Activated T-helper 2 cell treated with anti-CD3 and anti-CD28 coated beads, Interferon-gamma antibody, Interleukin-2, Interleukin-4, amounts not matched to agents 10 μg/mL and 5 μg/mL and 100 μg/mL, durations not matched to agents 14 hours and 24 hours and 36 hours (primary cell): ENCODE measurements around the gene AMIGO3. TPM values are rescaled to one million over a fixed set of nuclear protein-coding genes. Genes with fewer than 3 reads are reported as not detected.

Experiments used
- DNase-seq: peaks from one replicate; pipeline ENCODE4 v3.0.0; 2021; ENCODE audit warnings: low spot score
- H3K27ac Mint-ChIP-seq: one replicate; pipeline ENCODE4 v1.8.0; 2021; ENCODE audit warnings: mixed read lengths
- H3K27me3 Mint-ChIP-seq: one replicate; pipeline ENCODE4 v1.8.0; 2021; ENCODE audit warnings: low read depth, mixed read lengths
- H3K36me3 Mint-ChIP-seq: one replicate; pipeline ENCODE4 v1.8.0; 2021; ENCODE audit warnings: low read depth, mixed read lengths
- H3K4me1 Mint-ChIP-seq: one replicate; pipeline ENCODE4 v1.8.0; 2021; ENCODE audit warnings: low read depth, mixed read lengths
- H3K4me3 Mint-ChIP-seq: one replicate; pipeline ENCODE4 v1.8.0; 2021; ENCODE audit warnings: low read depth, mild to moderate bottlenecking, moderate library complexity, mixed read lengths
- H3K9me3 Mint-ChIP-seq: one replicate; pipeline ENCODE4 v1.8.0; 2021; ENCODE audit warnings: mixed read lengths
- intact Hi-C: fragments of 100-400 bp; cut with micrococcal nuclease; formaldehyde crosslinking; loops from one replicate; pipeline ENCODE4 v1.15.1; 2023
- total RNA-seq: library from RNA; stranded (reverse); gene quantifications from 2 replicates; pipeline ENCODE4 v1.2.3, GENCODE V29; 2022

The AMIGO3 gene
- total RNA-seq, 1 donor from 2014 or later = not detected

DNA sequence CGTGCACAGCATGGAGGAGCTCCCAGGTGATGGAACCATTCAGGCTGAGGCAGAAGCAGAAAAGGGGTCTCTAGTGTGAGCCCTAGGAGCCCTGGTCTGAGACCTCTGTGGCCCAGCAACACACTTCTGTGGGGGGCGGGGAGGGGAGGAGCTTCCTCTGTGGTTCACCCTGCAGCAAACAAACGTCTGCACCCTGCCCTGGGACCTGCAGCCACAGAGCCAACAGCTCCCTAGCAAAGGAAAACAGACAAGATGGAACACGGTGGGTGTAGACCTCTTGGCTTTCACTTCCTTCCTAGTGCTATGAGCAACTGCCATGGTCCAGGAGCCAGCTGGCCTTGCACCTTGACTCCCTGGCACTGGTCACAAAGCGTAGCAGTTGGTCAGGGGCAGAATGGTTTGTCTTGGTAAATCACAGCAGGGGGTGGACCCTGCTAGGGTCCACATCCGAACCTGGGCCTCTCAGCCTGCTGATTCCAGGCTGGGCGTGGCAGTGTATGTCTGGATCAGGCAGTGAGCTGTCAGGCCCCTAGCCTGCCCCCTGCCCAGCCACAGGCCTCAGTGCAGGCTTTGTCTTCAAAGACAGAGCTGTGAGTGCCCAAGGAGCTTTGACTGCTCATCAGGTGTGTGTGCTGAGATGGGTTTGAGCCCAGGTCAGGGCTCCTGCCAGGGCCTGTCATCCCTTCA, 6.7 kb downstream of the AMIGO3 start:
- no peaks in the 10 kb centered on the region for H3K9me3 Mint-ChIP-seq
- intact Hi-C loops = no loop called here
- H3K4me1 Mint-ChIP-seq = peaks cover 12% of the 10 kb centered on the region
- H3K27ac Mint-ChIP-seq = no peak overlapping the region
- H3K27me3 Mint-ChIP-seq = no peaks in the 10 kb centered on the region
- peaks cover 7% of the 10 kb centered on the region for H3K36me3 Mint-ChIP-seq
- no peak overlapping the region for H3K4me3 Mint-ChIP-seq
- no peak for DNase-seq

DNA sequence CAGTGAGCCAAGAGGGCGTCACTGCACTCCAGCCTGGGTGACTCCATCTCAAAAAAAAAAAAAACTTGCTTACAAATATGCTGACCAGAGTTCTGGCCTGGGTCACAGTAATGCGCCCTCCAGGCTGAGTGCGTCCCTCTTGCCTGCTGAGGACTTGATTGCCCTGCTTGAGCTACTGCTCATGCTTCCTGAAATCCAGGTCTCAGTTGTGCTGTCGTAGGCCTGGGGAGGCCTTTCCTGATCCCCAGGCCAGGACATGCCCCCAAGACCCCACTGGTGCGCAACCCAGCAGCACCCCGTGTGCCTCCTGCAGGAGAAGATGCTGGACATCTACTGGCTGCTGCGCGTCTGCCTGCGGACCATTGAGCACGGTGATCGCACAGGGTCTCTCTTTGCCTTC, 7.3 kb downstream of the AMIGO3 start:
- Mint-ChIP-seq H3K27ac (no peak overlapping the region), H3K4me1 (peaks cover 12% of the 10 kb centered on the region), H3K4me3 (no peak overlapping the region), H3K36me3 (peaks cover 11% of the 10 kb centered on the region), H3K27me3 (no peaks in the 10 kb centered on the region), H3K9me3 (no peaks in the 10 kb centered on the region)
- intact Hi-C loops = no loop called here
- no peak for DNase-seq

- intact Hi-C loops = no loop called here
- Mint-ChIP-seq H3K27ac (no peak overlapping the region), H3K36me3 (peaks cover 17% of the 10 kb centered on the region), H3K4me3 (no peak overlapping the region), H3K27me3 (no peaks in the 10 kb centered on the region), H3K9me3 (no peaks in the 10 kb centered on the region), H3K4me1 (peaks cover 12% of the 10 kb centered on the region)
- DNase-seq = no peak
These were observed 8.0 kb downstream of the AMIGO3 start for GRCh38 chr3:49711489-49711888.

DNA sequence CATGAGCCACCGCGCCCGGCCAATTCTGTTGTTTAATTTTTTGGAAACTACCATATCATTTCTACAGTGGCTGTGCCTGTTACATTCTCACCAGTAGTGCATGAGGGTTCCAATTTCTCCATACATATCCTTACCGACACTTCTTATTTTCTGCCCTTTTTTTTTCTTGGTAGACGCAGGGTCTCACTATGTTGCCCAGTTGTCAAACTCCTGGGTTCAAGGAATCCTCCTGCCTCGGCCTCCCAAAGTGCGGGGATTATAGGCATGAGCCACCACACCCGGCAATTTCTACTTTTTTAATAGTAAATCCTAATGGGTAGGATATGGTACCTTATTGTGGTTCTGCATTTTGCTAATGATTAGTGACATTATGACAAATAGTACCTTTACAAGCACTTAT, 9.6 kb downstream of the AMIGO3 start:
- Mint-ChIP-seq H3K27me3 (no peaks in the 10 kb centered on the region), H3K4me1 (peaks cover 12% of the 10 kb centered on the region), H3K9me3 (no peaks in the 10 kb centered on the region), H3K36me3 (peaks cover 17% of the 10 kb centered on the region), H3K4me3 (no peak overlapping the region), H3K27ac (no peak overlapping the region)
- no peak for DNase-seq
- intact Hi-C loops = no loop called here

DNA sequence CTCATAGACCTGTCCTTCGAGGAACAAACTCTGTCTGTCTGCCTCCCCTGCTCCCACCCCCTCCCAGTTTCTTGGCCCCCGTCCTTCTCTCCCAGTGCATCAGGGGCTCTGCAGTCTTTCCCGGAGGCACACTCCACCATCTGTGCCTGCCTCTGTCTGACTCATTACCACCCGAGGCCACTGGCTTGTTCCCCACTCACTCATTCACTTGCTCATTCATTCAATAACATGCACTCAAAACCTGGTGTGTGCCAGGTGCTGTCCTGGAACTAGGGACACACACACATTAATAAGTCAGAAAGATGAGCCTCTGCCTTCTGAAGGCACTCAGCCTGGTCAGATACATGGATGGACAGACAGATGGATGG, 12.4 kb downstream of the AMIGO3 start:
- Mint-ChIP-seq H3K27ac (no peak overlapping the region), H3K4me3 (no peak overlapping the region), H3K4me1 (peaks cover 6% of the 10 kb centered on the region), H3K27me3 (no peaks in the 10 kb centered on the region), H3K9me3 (no peaks in the 10 kb centered on the region), H3K36me3 (peaks cover 25% of the 10 kb centered on the region)
- intact Hi-C loops = no loop called here
- DNase-seq = no peak

DNA sequence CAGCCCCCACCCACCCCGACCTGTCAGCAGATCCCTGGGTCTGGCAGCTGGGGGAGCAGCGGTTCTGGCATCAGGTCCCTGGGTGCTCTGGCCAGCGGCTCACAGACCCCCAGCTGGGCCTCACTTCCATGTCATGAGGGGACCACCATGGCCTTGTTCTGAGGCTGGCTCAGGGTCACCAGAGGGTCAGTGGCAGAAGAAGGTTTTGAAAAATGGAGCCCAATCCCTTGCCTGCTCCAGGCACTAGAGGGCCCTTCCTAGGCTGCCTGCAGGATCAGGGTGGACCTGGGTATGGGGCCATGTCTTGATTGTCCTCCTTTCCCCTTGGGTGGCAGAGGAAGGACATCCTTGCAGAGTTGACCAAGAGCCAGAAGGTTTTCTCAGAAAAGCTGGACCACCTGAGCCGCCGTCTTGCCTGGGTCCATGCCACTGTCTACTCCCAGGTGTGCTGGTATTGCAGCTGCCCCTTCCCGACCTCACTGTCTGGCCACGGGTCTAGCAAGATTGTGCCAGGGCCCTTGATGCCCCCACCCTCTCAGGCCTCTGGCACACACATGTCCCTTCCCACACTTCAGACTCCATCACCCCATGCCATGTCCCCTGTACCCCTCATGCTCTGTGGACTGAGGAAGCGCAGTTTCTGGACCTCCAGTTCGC, 12.9 kb downstream of the AMIGO3 start:
- Mint-ChIP-seq H3K9me3 (no peaks in the 10 kb centered on the region), H3K27me3 (no peaks in the 10 kb centered on the region), H3K36me3 (peaks cover 25% of the 10 kb centered on the region), H3K4me1 (peaks cover 4% of the 10 kb centered on the region), H3K27ac (no peak overlapping the region), H3K4me3 (no peak overlapping the region)
- no peak for DNase-seq
- intact Hi-C loops = no loop called here

GRCh38 chr3:49705390-49705960, 14.0 kb downstream of the AMIGO3 start:
- intact Hi-C loops = no loop called here
- no peaks in the 10 kb centered on the region for H3K9me3 Mint-ChIP-seq
- DNase-seq = no peak
- H3K36me3 Mint-ChIP-seq = peaks cover 21% of the 10 kb centered on the region
- H3K27ac Mint-ChIP-seq = no peak overlapping the region
- no peak overlapping the region for H3K4me3 Mint-ChIP-seq
- H3K4me1 Mint-ChIP-seq = no peaks in the 10 kb centered on the region
- no peaks in the 10 kb centered on the region for H3K27me3 Mint-ChIP-seq

DNA sequence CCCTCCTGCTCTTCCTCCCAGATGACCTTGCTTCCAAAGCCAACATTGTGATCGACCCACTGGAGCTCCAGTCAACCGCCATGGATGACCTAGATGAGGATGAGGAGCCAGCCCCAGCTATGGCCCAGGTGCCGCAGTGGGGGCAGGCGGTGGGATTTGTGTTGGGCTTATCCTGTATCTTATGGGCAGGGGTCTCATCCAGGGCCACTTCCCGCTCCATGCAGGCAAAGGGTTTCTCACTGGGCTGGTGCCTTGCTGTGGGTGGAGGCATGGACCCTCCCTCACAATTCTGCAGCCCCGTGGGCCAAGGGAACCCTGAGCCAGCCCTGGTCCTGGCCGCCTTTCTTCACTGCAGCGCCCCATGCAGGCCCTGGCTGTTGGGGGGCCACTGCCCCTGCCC, 14.9 kb downstream of the AMIGO3 start:
- intact Hi-C loops = no loop called here
- no peaks in the 10 kb centered on the region for H3K9me3 Mint-ChIP-seq
- no peak for DNase-seq
- no peak overlapping the region for H3K27ac Mint-ChIP-seq
- no peak overlapping the region for H3K4me3 Mint-ChIP-seq
- H3K27me3 Mint-ChIP-seq = no peaks in the 10 kb centered on the region
- no peaks in the 10 kb centered on the region for H3K4me1 Mint-ChIP-seq
- H3K36me3 Mint-ChIP-seq = peaks cover 18% of the 10 kb centered on the region

GRCh38 chr3:49703956-49704355, 15.5 kb downstream of the AMIGO3 start:
- DNase-seq = no peak
- Mint-ChIP-seq H3K4me1 (no peaks in the 10 kb centered on the region), H3K36me3 (peaks cover 18% of the 10 kb centered on the region), H3K9me3 (no peaks in the 10 kb centered on the region), H3K27me3 (no peaks in the 10 kb centered on the region), H3K4me3 (no peak overlapping the region), H3K27ac (no peak overlapping the region)
- intact Hi-C loops = loop anchor here (1.0 to 2.0 kb wide), 2 partner anchors 15 to 135 kb away; partner anchors contain the start of gene AMIGO3

- Mint-ChIP-seq H3K4me3 (no peak overlapping the region), H3K27me3 (no peaks in the 10 kb centered on the region), H3K27ac (no peak overlapping the region), H3K4me1 (no peaks in the 10 kb centered on the region), H3K9me3 (no peaks in the 10 kb centered on the region), H3K36me3 (peaks cover 18% of the 10 kb centered on the region)
- intact Hi-C loops = loop anchor here (1.0 to 2.0 kb wide), 2 partner anchors 15 to 136 kb away; partner anchors contain the start of gene AMIGO3
- peak; percentile 56 for DNase-seq
These were observed 16.0 kb downstream of the AMIGO3 start for GRCh38 chr3:49703443-49703927.

DNA sequence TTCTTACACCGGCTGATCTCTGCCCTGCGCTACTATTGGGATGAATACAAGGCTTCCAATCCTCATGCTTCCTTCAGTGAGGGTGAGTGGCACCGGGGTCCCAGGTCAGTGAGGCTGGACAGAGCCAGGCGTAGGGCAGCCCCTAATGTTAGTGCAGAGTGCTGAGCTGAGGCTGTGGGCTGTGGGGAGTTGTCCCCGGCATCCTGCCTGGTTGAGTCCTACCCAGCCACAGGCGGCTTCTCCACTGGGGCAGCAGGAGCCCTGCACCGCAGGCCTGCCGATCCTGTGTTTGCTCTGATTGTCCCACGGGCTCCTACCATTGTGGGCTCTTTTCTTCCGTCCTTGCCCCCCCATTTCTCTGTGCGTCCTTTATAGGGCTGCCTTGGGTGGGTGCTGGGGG, 16.8 kb downstream of the AMIGO3 start:
- Mint-ChIP-seq H3K4me1 (no peaks in the 10 kb centered on the region), H3K4me3 (no peak overlapping the region), H3K27ac (no peak overlapping the region), H3K27me3 (no peaks in the 10 kb centered on the region), H3K9me3 (no peaks in the 10 kb centered on the region), H3K36me3 (peaks cover 16% of the 10 kb centered on the region)
- intact Hi-C loops = loop anchor here (1.0 to 2.0 kb wide), 2 partner anchors 16 to 137 kb away; partner anchors contain the start of gene AMIGO3
- no peak for DNase-seq

- intact Hi-C loops = loop anchor here (2.0 kb wide), 1 partner anchor 17 kb away; the partner anchor contains the start of gene AMIGO3
- Mint-ChIP-seq H3K9me3 (no peaks in the 10 kb centered on the region), H3K27ac (no peak overlapping the region), H3K4me3 (no peak overlapping the region), H3K27me3 (no peaks in the 10 kb centered on the region), H3K36me3 (peaks cover 8% of the 10 kb centered on the region), H3K4me1 (no peaks in the 10 kb centered on the region)
- no peak for DNase-seq
These were observed 18.0 kb downstream of the AMIGO3 start for GRCh38 chr3:49701388-49702077.
